ENCODE results near the gene DTNB.
"Not testable (repeated sequence)": the region's sequence is repeated elsewhere in the genome, so short reads cannot be mapped to it uniquely, and the experiment has no call there.

The DTNB gene

GRCh38 chr2:25620711-25621110 lies 52.7 kb downstream of the DTNB start:
- no peak for DNase-seq

- DNase-seq = no peak
Observed at GRCh38 chr2:25620077-25620476, 53.3 kb downstream of the DTNB start.

GRCh38 chr2:25619185-25619584 lies 54.2 kb downstream of the DTNB start:
- no peak for DNase-seq

GRCh38 chr2:25618676-25619075 lies 54.7 kb downstream of the DTNB start:
- DNase-seq = no peak

- no peak for DNase-seq
Observed at GRCh38 chr2:25617948-25618646, 55.3 kb downstream of the DTNB start.

GRCh38 chr2:25615920-25616319 lies 57.5 kb downstream of the DTNB start:
- no peak for DNase-seq

GRCh38 chr2:25615386-25615785 lies 58.0 kb downstream of the DTNB start:
- DNase-seq = no peak

GRCh38 chr2:25614711-25615110 lies 58.7 kb downstream of the DTNB start:
- DNase-seq = no peak

GRCh38 chr2:25608718-25609117 lies 64.7 kb downstream of the DTNB start:
- no peak for DNase-seq

- DNase-seq = no peak
Observed at GRCh38 chr2:25606892-25607291, 66.5 kb downstream of the DTNB start.

GRCh38 chr2:25602333-25602723 lies 71.0 kb downstream of the DTNB start:
- DNase-seq = no peak

GRCh38 chr2:25601711-25602332 lies 71.6 kb downstream of the DTNB start:
- not testable (repeated sequence) for DNase-seq

GRCh38 chr2:25598911-25599310 lies 74.5 kb downstream of the DTNB start:
- DNase-seq = no peak

GRCh38 chr2:25598332-25598731 lies 75.0 kb downstream of the DTNB start:
- no peak for DNase-seq

GRCh38 chr2:25597881-25598280 lies 75.5 kb downstream of the DTNB start:
- DNase-seq = no peak

- no peak for DNase-seq
Observed at GRCh38 chr2:25596516-25597244, 76.7 kb downstream of the DTNB start.

GRCh38 chr2:25595393-25595792 lies 78.0 kb downstream of the DTNB start:
- DNase-seq = no peak

- no peak for DNase-seq
Observed at GRCh38 chr2:25594991-25595390, 78.4 kb downstream of the DTNB start.

- DNase-seq = no peak
Observed at GRCh38 chr2:25592766-25593292, 80.5 kb downstream of the DTNB start.

- no peak for DNase-seq
Observed at GRCh38 chr2:25590921-25591505, 82.4 kb downstream of the DTNB start.

GRCh38 chr2:25589676-25590205 lies 83.6 kb downstream of the DTNB start:
- DNase-seq = no peak

GRCh38 chr2:25588576-25588975 lies 84.8 kb downstream of the DTNB start:
- no peak for DNase-seq

GRCh38 chr2:25587361-25587760 lies 86.0 kb downstream of the DTNB start:
- DNase-seq = no peak
